Measurements from ENCODE around the gene THTPA. TPM values are rescaled to one million over a fixed set of nuclear protein-coding genes. Genes with fewer than 3 reads are reported as not detected.
A peak's percentile ranks its signal among the peaks of the same experiment; 100 is the strongest.

THTPA gene
- total and polyA plus RNA-seq, 7 donors = 8.9 to 35.4 (median 22.0) TPM

GRCh38 chr14:23573384-23574015 lies 17.4 kb downstream of the THTPA start:
- no peak overlapping the region for H3K27ac ChIP-seq
- peaks cover 0 to 30% (median 19%) of the 10 kb centered on the region in 4 donors for H3K4me1 ChIP-seq
- no peak for TF ChIP-seq EP300 (IDR thresholded peaks at IDR 0.05)
- intact Hi-C loops (cut with DNase I) = no loop called here
- WGBS, 2 donors = 68 to 79% methylated on average over 5 of the region's 5 CpGs
- no peak overlapping the region for H3K4me3 ChIP-seq
- H3K27me3 ChIP-seq = peaks cover 30 to 77% (median 52%) of the 10 kb centered on the region in 3 donors
- DNase-seq = peak; percentile 48
- no peaks in the 10 kb centered on the region for H3K9me3 ChIP-seq
- H3K36me3 ChIP-seq = no peaks in the 10 kb centered on the region

- Histone ChIP-seq H3K36me3 (no peaks in the 10 kb centered on the region), H3K27ac (no peak overlapping the region), H3K27me3 (peaks cover 30 to 85% (median 60%) of the 10 kb centered on the region in 3 donors), H3K9me3 (no peaks in the 10 kb centered on the region), H3K4me1 (peaks cover 0 to 37% (median 19%) of the 10 kb centered on the region in 4 donors), H3K4me3 (peak overlapping the region in 2 of 4 donors; percentile 29 to 31)
- intact Hi-C loops (cut with DNase I) = no loop called here
- DNase-seq = peak; percentile 63
- TF ChIP-seq EP300 (IDR thresholded peaks at IDR 0.05) (no peak), CTCF (IDR thresholded peaks at IDR 0.05) (no peak), POLR2A (IDR thresholded peaks at IDR 0.05) (no peak), POLR2AphosphoS5 (IDR thresholded peaks at IDR 0.05) (no peak)
- 4 to 5% methylated on average over 67 of the region's 67 CpGs for WGBS, 2 donors
Measured at GRCh38 chr14:23577004-23577681, 21.1 kb downstream of the THTPA start.

GRCh38 chr14:23577710-23578392 lies 21.8 kb downstream of the THTPA start:
- no peak overlapping the region for H3K27ac ChIP-seq

GRCh38 chr14:23578560-23579310 lies 22.7 kb downstream of the THTPA start, which contains the start of gene JPH4:
TSS of gene JPH4 (minus strand) at chr14:23578790. CDS start at chr14:23577453, 1,337 bp downstream.
- no peak for TF ChIP-seq EP300 (IDR thresholded peaks at IDR 0.05)
- TF ChIP-seq CTCF (IDR thresholded peaks at IDR 0.05) = no peak
- no peak for TF ChIP-seq POLR2AphosphoS5 (IDR thresholded peaks at IDR 0.05)
- TF ChIP-seq POLR2A (IDR thresholded peaks at IDR 0.05) = no peak
- peak; percentile 34 for DNase-seq
- H3K4me3 ChIP-seq = peak within 1 kb of the TSS in 1 of 4 donors; percentile 31
- no peaks in the 10 kb centered on the region for H3K9me3 ChIP-seq
- intact Hi-C loops (cut with DNase I) = no loop called here
- H3K4me1 ChIP-seq = peaks cover 0 to 37% (median 19%) of the 10 kb centered on the region in 4 donors
- WGBS, 2 donors = 25 to 38% methylated on average over 18 of the region's 18 CpGs
- H3K36me3 ChIP-seq = no peaks in the 10 kb centered on the region
- H3K27ac ChIP-seq = no peak within 1 kb of the TSS
- peaks cover 30 to 78% (median 53%) of the 10 kb centered on the region in 3 donors for H3K27me3 ChIP-seq

More at GRCh38 chr14:23577710-23578392, 21.8 kb downstream of the THTPA start:
- Histone ChIP-seq H3K27me3 (peaks cover 30 to 81% (median 60%) of the 10 kb centered on the region in 3 donors), H3K36me3 (no peaks in the 10 kb centered on the region), H3K4me1 (peaks cover 0 to 37% (median 19%) of the 10 kb centered on the region in 4 donors), H3K9me3 (no peaks in the 10 kb centered on the region), H3K4me3 (peak overlapping the region in 2 of 4 donors; percentile 29 to 31)
- no peak for TF ChIP-seq POLR2A (IDR thresholded peaks at IDR 0.05)
- TF ChIP-seq EP300 (IDR thresholded peaks at IDR 0.05) = no peak
- TF ChIP-seq POLR2AphosphoS5 (IDR thresholded peaks at IDR 0.05) = no peak
- no peak for TF ChIP-seq CTCF (IDR thresholded peaks at IDR 0.05)
- intact Hi-C loops (cut with DNase I) = no loop called here
- 3 to 9% methylated on average over 24 of the region's 24 CpGs for WGBS, 2 donors
- peak; percentile 58 for DNase-seq
